Activated T-helper 17 cell treated with anti-CD3 and anti-CD28 coated beads, Interleukin-2, amount 50 U/mL, for 72 hours (primary cell): ENCODE measurements around the gene BCL7C. TPM values are rescaled to one million over a fixed set of nuclear protein-coding genes. Genes with fewer than 3 reads are reported as not detected.

Experiments used
- ATAC-seq: fragments of 150-1000 bp; cut with Tn5 transposase; replicated peaks from 2 replicates; pipeline ENCODE4 v1.10.0; 2021; ENCODE audit warnings: mild to moderate bottlenecking, moderate library complexity
- H3K27ac Mint-ChIP-seq: one replicate; pipeline ENCODE4 v1.8.0; 2022; ENCODE audit warnings: mixed read lengths
- H3K27me3 Mint-ChIP-seq: one replicate; pipeline ENCODE4 v1.8.0; 2022; ENCODE audit warnings: mixed read lengths
- H3K36me3 Mint-ChIP-seq: one replicate; pipeline ENCODE4 v1.8.0; 2022; ENCODE audit warnings: low read depth, mild to moderate bottlenecking, mixed read lengths
- H3K4me1 Mint-ChIP-seq: one replicate; pipeline ENCODE4 v1.8.0; 2022; ENCODE audit warnings: mixed read lengths
- H3K4me3 Mint-ChIP-seq: one replicate; pipeline ENCODE4 v1.8.0; 2022; ENCODE audit warnings: mild to moderate bottlenecking, mixed read lengths
- H3K9me3 Mint-ChIP-seq: one replicate; pipeline ENCODE4 v1.8.0; 2022; ENCODE audit warnings: mixed read lengths
- total RNA-seq, 2 donors: library from RNA; stranded (reverse); gene quantifications; one replicate each; pipeline ENCODE4 v1.2.3, GENCODE V29; 2022

BCL7C gene
- total RNA-seq, 2 donors from 2014 or later = 34.1 to 39.3 TPM

DNA sequence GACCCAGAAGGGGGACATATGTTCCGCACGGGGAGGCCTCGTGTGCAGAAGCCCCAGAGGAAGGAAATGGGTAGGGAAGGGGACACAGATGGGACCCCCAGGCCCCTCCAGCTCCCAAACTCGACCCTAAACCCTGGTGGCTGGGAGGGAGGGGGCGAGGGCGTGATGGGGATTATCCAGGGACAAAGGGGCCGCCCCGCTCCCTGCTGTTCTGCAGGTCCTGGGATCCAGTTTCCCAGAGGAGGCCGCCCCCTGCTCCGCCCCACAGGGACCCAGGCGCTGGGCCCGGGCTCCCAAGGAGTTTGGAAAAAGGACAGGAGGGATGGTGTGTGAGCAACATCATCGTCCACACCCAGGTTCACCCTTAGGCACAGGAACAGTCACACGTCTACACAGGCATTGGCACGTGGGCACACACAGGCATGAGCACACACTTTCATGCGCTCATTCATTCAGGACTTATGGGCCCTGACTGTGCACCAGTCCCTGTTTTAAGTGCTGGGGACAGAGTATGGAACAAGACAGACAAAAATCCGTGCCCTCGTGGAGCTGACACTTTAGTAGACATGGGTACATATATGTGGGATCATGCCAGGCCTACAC, 16.7 kb upstream of the BCL7C start:
- H3K27me3 Mint-ChIP-seq = no peaks in the 10 kb centered on the region
- no peaks in the 10 kb centered on the region for H3K9me3 Mint-ChIP-seq
- ATAC-seq = no peak
- H3K36me3 Mint-ChIP-seq = no peaks in the 10 kb centered on the region
- H3K4me1 Mint-ChIP-seq = no peaks in the 10 kb centered on the region
- no peak overlapping the region for H3K4me3 Mint-ChIP-seq
- H3K27ac Mint-ChIP-seq = no peak overlapping the region

DNA sequence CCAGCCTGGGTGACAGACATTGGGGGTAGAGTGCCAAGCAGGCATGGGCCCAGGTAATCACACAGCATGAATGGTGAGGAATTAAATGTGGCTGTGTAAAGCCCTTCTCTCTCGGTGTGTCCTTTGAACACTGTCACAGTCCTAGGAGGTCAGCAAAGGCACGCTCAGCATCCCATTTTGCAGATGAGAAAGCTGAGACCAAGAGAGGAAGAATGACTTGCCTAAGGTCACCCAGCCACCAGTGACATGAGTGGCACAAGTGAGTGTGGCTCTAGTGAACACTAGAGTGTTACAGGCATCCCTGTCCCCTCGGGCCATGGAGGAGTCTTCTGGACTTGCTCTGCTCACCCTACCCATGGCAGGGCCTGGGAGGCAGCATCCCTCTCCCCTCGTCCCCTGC, 13.2 kb upstream of the BCL7C start:
- Mint-ChIP-seq H3K9me3 (peaks cover 4% of the 10 kb centered on the region), H3K27me3 (no peaks in the 10 kb centered on the region), H3K36me3 (no peaks in the 10 kb centered on the region), H3K27ac (no peak overlapping the region), H3K4me3 (no peak overlapping the region), H3K4me1 (peaks cover 13% of the 10 kb centered on the region)
- no peak for ATAC-seq

DNA sequence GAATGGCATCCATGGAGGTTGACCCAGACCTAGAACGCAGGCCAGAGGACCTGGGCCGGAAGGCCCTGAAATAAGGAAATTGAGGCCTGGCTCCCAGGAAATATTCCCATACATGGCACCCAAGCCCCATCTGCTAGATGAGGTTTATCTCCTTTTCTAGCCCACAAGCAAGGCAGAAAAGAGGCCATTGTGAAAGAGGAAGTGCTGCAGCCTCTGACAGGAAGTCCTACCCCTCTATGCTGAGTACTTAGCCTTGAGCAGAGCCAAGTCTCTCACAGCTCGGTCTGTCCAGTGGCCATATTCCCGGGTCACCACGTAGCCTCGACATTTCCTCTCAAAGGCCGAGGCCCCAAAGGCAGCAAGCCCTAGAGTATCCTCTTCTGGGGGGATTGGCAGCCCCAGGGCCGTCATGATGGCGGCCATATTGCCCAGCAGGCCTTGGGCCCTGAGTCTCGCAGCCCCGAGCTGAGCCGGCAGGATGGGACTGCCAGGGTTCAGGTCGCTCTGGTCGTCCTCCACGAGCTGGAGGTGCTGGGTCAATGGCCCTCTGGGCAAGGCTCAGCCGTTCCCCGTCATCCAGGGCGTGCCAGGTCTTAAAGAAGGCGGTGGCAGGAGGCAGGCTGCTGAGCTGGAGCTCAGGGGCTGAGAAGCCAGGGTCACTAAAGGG, 10.4 kb upstream of the BCL7C start:
- Mint-ChIP-seq H3K9me3 (peaks cover 4% of the 10 kb centered on the region), H3K36me3 (no peaks in the 10 kb centered on the region), H3K27me3 (no peaks in the 10 kb centered on the region), H3K27ac (peak overlapping the region; percentile 90), H3K4me1 (peaks cover 18% of the 10 kb centered on the region), H3K4me3 (peak overlapping the region; percentile 84)
- no peak for ATAC-seq

DNA sequence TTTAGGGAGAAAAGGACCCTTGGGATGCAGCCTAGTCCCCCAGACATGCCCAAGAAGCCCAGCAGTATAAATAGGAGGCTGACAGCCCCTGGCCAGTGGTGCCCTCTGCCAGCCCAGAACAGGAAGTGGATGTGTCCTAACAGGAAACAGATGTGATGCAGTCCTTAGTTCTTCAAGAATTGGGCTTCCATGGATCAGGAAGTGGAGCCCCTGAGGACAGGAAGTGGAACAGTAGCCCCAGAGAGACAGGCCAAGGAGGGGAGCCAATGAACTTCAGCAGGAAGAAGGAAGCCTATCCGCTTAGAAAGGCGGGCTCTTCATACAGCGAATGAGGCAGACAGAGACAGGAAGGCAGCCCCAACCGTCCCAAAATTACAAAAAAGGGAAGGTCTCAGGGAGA, 9.7 kb upstream of the BCL7C start:
- Mint-ChIP-seq H3K27me3 (no peaks in the 10 kb centered on the region), H3K9me3 (peaks cover 4% of the 10 kb centered on the region), H3K36me3 (no peaks in the 10 kb centered on the region), H3K4me1 (peaks cover 18% of the 10 kb centered on the region), H3K27ac (peak overlapping the region; percentile 90), H3K4me3 (peak overlapping the region; percentile 84)
- no peak for ATAC-seq

DNA sequence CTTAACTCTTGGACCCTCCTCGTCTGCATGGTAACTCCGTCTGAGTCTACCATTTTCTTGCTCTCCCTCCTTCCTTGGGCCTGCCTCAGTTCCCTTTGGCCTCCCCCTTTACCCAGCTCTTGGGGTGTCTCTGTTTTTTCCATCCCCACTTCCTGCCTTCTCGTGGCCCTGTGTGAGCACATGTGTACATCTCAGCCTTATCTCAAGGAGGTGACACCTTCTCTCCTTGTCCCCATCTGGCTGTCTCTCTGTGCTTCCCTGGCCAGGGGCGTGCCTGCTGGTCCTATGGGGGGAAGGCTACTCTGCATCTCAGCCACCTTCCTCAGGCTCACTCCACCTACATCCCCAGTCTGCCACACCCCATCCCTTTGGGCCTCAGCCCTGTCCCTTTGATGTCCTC, 9.1 kb upstream of the BCL7C start:
- Mint-ChIP-seq H3K36me3 (no peaks in the 10 kb centered on the region), H3K27me3 (no peaks in the 10 kb centered on the region), H3K27ac (peak overlapping the region; percentile 90), H3K4me3 (peak overlapping the region; percentile 84), H3K4me1 (peaks cover 18% of the 10 kb centered on the region), H3K9me3 (peaks cover 4% of the 10 kb centered on the region)
- no peak for ATAC-seq

DNA sequence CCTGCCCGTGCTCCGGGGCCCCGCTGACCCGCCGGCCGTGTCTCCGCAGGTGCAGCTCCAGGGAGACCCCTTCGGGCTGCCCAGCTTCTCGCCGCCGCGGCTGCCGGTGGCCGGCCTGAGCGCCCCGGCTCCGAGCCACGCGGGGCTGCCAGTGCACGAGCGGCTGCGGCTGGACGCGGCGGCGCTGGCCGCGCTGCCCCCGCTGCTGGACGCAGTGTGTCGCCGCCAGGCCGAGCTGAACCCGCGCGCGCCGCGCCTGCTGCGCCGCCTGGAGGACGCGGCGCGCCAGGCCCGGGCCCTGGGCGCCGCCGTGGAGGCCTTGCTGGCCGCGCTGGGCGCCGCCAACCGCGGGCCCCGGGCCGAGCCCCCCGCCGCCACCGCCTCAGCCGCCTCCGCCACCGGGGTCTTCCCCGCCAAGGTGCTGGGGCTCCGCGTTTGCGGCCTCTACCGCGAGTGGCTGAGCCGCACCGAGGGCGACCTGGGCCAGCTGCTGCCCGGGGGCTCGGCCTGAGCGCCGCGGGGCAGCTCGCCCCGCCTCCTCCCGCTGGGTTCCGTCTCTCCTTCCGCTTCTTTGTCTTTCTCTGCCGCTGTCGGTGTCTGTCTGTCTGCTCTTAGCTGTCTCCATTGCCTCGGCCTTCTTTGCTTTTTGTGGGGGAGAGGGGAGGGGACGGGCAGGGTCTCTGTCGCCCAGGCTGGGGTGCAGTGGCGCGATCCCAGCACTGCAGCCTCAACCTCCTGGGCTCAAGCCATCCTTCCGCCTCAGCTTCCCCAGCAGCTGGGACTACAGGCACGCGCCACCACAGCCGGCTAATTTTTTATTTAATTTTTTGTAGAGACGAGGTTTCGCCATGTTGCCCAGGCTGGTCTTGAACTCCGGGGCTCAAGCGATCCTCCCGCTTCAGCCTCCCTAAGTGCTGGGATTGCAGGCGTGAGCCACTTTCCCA, 8.4 kb upstream of the BCL7C start:
- peak overlapping the region; percentile 90 for H3K27ac Mint-ChIP-seq
- peak; percentile 95 for ATAC-seq
- peak overlapping the region; percentile 84 for H3K4me3 Mint-ChIP-seq
- H3K4me1 Mint-ChIP-seq = peaks cover 20% of the 10 kb centered on the region
- peaks cover 4% of the 10 kb centered on the region for H3K9me3 Mint-ChIP-seq
- no peaks in the 10 kb centered on the region for H3K27me3 Mint-ChIP-seq
- H3K36me3 Mint-ChIP-seq = no peaks in the 10 kb centered on the region

DNA sequence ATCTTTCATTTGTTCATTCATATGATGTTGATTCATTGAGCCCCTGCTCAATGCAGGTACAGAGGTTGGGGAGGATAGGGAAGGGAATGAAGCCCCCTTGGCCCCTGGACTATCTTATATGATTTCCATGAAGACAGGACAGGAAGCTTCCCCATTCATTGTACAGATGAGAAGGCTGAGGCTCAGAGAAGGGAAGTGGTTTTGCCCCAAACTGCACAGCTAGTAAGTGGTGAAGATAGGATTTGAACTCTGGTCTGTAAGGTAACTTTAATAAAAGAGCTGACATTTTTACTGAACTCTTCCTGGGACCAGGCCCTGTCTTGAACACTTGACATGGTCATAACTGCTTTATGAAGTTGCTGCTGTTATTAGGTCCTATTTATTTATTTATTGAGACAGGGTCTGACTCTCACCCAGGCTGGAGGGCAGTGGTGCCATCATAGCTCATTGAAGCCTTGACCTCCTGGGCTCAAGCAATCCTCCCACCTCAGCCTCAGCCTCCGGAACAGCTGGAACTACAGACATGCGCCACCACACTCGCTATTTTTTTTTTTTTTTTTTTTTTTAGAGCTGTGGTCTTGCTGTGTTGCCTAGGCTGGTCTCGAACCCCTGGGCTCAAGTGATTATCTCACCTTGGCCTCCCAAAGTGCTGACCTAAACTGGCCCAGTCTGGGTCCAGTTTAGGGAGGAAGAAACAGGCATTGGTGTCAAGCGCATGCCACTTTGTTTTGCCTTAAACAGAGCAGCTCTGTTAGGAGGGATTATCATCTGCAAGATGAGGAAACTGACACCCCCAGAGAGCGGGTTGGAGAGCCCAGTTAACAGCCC, 7.5 kb upstream of the BCL7C start:
- H3K4me3 Mint-ChIP-seq = peak overlapping the region; percentile 55
- peaks cover 4% of the 10 kb centered on the region for H3K9me3 Mint-ChIP-seq
- no peaks in the 10 kb centered on the region for H3K36me3 Mint-ChIP-seq
- peaks cover 23% of the 10 kb centered on the region for H3K4me1 Mint-ChIP-seq
- no peak for ATAC-seq
- H3K27ac Mint-ChIP-seq = peak overlapping the region; percentile 16
- no peaks in the 10 kb centered on the region for H3K27me3 Mint-ChIP-seq

DNA sequence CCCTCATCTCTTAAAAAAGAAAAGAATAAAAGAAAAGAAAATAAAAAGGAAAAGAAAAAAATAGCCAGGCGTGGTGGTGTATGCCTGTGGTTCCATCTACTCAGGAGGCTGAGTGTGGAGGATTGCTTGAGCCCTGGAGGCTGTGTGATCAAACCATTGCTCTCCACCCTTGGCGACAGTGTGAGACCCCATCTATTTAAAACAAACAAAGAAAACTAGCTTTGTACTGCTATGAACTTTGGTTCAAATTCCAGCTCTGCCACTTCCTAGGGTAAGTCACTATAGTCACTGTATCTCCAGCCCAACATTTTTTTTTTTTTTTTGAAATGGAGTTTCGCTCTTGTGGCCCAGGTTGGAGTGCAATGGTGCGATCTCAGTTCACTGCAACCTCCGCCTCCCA, 6.7 kb upstream of the BCL7C start:
- Mint-ChIP-seq H3K36me3 (no peaks in the 10 kb centered on the region), H3K4me3 (peak overlapping the region; percentile 55), H3K9me3 (peaks cover 4% of the 10 kb centered on the region), H3K27ac (no peak overlapping the region), H3K27me3 (no peaks in the 10 kb centered on the region), H3K4me1 (peaks cover 25% of the 10 kb centered on the region)
- no peak for ATAC-seq

DNA sequence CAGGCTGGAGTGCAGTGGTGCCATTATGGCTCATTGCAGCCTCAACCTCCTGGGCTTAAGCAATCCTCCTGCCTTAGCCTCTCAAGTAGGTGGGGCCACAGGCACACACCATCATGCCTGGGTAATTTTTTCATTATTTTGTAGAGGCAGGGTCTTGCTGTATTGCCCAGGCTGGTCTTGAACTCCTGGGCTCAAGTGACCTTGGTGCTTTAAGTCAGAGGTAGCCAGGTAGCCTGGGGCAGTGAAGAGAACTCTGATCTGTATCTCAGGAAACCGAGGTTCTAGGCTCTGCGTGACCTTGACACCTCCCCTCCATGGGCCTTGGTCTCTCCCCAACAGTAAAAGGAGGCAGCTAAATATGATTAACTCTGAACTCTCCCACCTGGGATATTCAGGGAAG, 5.9 kb upstream of the BCL7C start:
- Mint-ChIP-seq H3K4me1 (peaks cover 28% of the 10 kb centered on the region), H3K4me3 (no peak overlapping the region), H3K27ac (no peak overlapping the region), H3K27me3 (no peaks in the 10 kb centered on the region), H3K9me3 (peaks cover 4% of the 10 kb centered on the region), H3K36me3 (no peaks in the 10 kb centered on the region)
- no peak for ATAC-seq

DNA sequence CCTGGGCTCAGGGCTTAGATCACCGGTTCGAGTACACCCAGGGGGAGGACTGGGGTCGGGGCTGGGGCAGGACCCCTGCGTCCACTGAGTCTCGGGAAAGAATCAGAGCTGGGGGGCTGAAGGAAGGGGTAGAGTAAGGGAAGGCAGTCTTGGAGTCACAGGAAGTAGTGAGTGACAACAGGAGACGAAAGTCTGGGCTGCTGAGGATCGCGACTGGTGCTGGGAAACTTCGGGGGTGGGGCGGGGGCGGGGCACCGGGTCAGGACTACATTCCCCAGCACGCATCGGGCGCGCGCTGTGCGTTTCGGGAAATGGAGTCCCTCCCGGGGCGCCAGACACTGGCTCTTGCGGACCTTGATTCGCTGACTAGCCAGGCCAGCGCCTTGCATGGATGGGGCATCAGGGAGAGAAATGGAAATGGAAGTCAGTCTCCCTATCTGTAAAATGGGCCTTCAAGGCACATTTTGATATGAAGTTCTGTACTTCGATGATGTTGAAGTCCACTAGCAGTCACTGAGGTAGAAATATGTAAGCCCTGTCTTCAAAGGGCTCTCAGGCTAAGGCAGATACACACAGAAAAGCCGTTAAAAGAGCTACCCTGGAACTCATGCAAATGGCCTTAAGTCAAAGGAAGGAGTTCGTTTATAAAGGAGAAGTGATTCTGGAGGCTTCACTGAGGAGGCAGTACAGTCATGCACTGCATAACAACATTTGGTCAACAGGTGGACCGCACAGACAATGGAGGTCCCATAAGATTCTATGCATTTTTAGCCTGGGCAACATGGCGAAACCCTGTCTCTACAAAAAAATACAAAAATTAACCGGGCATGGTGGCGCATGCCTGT, 3.2 kb upstream of the BCL7C start:
- peak overlapping the region; percentile 74 for H3K4me3 Mint-ChIP-seq
- H3K27ac Mint-ChIP-seq = peak overlapping the region; percentile 79
- no peaks in the 10 kb centered on the region for H3K27me3 Mint-ChIP-seq
- peaks cover 10% of the 10 kb centered on the region for H3K36me3 Mint-ChIP-seq
- no peaks in the 10 kb centered on the region for H3K9me3 Mint-ChIP-seq
- ATAC-seq = peak; percentile 64
- peaks cover 23% of the 10 kb centered on the region for H3K4me1 Mint-ChIP-seq

DNA sequence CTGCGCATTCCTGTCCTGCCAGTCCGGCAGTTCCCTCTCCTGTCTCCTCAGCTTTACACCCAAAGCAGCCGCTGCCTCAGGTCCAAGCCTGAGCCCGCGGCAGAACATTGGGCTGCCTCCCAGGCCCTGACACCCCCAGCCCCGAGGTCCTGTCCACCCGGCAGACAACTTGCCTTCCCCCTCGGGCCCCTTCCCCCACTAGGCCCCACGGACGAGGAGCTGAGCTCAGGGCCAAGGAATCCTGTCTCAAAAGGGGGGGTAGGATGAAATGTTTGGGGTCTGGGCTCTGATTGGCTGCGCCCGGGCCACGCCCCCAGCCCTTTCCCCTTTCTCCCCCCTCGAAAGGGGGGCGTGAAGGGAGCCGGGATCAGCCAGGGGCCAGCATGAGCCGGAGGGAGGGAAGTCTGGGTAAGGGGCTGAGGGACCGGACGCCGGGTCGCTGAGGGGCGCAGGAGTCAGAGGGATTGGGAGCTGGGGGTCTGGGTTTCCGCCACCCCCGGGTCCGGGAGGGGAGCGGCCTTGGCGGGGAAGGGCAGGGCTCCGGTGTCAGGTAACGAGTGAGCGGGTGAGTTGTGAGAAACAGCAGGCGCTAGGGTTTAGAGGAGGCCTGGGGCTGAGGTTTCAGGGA, 2.5 kb upstream of the BCL7C start, which contains the start of gene CTF1:
CTF1 (plus strand) TSS at position 354 of the 628 bp plus-strand sequence; CDS start at position 384, 30 bp downstream.
- peak within 1 kb of the TSS; percentile 79 for H3K27ac Mint-ChIP-seq
- H3K27me3 Mint-ChIP-seq = no peaks in the 10 kb centered on the region
- peak within 1 kb of the TSS; percentile 74 for H3K4me3 Mint-ChIP-seq
- H3K36me3 Mint-ChIP-seq = peaks cover 18% of the 10 kb centered on the region
- no peaks in the 10 kb centered on the region for H3K9me3 Mint-ChIP-seq
- no peak for ATAC-seq
- H3K4me1 Mint-ChIP-seq = peaks cover 23% of the 10 kb centered on the region

DNA sequence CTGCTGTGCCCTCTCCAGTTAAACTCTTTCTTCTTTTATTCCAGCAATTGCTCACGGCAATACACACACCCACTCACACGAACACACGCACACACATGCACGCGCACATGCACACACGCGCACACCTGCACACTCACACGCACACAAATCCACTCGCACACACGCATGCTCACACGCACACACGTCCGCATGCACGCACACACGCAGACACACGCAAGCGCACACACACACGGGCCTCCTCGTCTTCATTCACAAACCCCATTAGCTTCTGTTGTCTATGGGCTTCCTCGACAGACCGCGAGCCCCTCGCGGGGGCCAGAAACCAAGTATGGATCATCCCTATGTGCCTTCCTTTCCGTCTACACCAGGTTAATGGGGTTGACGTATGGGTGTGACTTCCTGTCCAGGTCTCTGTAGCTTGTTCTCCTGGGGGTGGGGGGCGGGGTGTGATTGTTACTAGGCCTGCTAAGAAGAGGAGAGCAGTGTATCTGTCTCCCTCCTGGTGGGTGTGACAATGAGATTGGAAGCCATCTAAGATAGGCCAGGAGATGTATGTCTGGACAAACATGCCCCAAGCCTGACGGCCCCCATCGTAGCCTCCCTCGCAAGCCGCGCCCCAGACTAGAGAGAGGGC, 1.9 kb upstream of the BCL7C start:
- H3K4me1 Mint-ChIP-seq = peaks cover 18% of the 10 kb centered on the region
- no peak for ATAC-seq
- H3K36me3 Mint-ChIP-seq = peaks cover 24% of the 10 kb centered on the region
- peak overlapping the region; percentile 74 for H3K4me3 Mint-ChIP-seq
- no peak overlapping the region for H3K27ac Mint-ChIP-seq
- H3K27me3 Mint-ChIP-seq = no peaks in the 10 kb centered on the region
- H3K9me3 Mint-ChIP-seq = no peaks in the 10 kb centered on the region
